NCI-H128 (cell line): ENCODE data around the gene CD93.

Source experiments
- DNase-seq: peaks from one replicate; lab custom pipeline; 2025; ENCODE audit not compliant: unreplicated experiment; lab: John Stamatoyannopoulos, UW

Gene CD93

DNA sequence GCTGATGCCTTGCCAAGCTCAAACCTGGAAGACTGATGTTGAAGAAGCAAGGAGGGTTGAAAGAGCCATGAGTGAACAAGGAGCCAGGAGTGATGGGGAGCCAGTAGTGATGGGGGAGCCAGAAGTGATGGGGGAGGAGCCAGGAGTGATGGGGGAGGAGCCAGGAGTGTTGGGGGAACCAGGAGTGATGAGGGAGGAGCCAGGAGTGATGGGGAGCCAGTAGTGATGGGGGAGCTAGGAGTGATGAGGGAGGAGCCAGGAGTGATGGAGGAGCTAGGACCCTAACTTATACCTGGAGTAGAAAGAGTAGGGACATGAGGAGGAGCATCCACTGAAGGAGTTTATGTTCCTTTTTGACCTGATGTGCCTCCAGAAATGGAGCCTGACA lies 14.6 kb upstream of the CD93 start:
- no peak for DNase-seq

DNA sequence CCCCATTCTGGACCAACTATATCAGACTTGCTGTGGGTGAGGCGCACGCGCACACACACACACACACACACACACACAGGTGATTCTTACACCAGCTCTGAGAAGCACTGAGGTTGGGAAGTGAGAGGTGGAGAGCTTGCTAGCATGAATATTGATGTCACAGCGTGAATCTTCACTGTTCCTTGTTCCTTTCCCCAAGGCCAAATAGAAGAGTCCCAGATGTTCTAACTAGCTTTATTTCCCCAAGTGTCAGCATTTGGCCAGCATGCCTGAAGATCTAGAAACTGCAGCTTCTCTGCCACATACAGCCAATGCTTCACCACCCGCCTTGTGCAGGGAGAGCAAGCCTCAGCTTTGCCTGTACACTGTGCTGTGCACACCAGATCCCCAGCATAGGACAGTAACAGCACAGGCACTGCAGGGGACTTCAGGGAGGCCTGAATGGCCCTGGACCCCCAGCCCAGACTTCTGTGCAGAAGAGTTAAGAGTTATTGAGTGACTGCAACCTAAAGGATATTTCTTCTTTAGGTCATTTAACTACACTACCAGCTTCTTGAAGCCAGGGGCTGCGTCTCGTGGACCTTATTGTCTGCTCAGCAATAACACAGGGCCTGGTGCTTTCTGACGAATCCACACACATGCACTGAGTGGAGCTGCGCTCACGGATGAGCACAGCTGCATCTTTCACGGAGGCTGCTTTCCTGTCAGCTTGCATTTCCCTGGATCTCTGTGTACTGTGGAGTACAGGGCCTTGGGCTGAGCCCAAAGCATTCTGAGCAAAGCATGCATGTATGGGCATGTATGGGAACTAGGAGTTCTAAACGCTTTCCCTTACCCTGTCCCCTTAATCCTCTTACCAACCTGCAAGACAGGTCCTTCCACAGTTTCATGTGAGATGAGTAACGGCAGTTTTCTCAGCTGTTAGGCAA lies 13.9 kb upstream of the CD93 start:
- DNase-seq = no peak

DNA sequence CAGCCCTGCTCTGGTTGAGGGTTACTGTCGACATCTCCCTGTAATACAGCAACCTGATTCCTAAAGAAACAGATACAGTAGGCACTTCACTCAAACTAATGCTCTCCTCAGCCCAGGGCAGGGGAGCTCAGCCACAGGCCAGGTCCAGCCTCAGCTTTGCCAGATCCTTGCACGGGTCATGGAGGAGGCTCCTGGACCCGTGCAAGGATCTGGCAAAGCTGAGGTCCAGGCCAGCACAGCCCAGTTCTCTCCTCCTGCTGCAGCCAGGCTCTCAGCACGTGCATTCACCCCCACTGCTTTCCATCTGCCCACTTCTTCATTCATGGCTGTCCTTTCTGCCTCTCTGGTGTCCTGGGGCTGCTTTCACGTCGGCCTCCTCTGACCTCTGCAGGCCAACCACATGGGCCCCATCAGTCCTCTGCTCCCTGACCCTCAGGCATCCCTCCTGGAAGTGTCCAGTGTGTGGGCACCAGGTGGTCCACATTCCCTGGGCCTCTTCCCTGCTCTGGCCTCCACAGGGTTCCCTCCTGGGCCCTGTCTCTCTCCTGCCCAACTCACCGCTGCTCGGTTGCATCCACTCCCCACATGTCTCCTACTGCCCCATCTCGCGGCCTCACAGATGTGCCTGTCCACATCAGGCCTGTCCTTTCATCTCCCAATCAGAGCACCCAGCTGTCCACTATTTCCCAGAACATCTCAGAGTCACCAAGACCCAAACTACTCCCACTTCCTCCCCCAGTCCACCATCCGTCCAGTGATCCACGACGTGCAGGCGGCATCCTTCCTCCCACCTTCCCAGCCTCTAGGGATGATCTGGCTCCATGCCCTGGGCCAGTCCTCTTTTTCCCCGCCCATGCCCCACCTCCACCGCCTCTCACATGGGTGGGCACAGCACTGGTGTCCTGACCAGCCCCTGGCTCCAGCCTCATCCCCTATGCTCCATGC lies 11.8 kb upstream of the CD93 start:
- DNase-seq = no peak

GRCh38 chr20:23096986-23097520 lies 10.9 kb upstream of the CD93 start:
- DNase-seq = no peak

DNA sequence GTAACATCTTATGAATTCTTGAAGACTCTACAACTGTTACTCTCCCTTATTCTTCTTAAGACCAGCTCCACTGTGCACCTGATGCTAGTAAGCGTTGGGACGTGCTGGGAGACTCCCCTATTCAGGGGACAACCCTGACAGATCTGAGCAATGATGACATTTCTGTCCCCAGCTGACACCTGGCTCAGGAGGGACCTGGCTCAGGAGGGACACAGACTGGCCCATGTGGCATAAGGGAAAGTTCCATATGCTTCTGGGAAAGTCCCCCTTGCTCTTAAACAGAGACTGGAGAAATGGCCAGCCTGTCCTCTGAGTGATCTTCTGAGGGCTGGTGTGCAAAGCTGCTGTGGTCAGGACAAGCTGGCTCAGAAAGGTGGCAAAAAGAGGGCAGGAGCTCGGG lies 10.0 kb upstream of the CD93 start:
- no peak for DNase-seq

DNA sequence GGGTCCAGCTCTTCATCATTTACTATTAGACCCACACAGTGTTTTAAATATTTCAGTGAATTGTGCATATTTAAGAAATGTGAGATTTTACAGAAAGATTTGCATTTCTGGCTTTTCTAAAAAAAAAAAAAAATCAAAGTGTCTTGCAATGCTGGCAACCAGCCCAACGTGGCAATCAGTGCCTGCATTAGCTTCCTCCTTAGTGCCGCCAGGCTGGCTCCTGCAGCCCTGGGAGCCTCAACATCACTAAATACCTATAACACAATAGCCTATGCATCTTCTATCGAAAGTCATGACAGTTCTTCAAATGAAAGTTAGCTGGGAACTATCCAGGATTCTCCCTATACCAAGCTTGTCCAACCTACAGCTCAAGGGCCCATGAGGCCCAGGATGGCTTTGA lies 9.4 kb upstream of the CD93 start:
- no peak for DNase-seq

GRCh38 chr20:23094927-23095326 lies 8.8 kb upstream of the CD93 start:
- no peak for DNase-seq

DNA sequence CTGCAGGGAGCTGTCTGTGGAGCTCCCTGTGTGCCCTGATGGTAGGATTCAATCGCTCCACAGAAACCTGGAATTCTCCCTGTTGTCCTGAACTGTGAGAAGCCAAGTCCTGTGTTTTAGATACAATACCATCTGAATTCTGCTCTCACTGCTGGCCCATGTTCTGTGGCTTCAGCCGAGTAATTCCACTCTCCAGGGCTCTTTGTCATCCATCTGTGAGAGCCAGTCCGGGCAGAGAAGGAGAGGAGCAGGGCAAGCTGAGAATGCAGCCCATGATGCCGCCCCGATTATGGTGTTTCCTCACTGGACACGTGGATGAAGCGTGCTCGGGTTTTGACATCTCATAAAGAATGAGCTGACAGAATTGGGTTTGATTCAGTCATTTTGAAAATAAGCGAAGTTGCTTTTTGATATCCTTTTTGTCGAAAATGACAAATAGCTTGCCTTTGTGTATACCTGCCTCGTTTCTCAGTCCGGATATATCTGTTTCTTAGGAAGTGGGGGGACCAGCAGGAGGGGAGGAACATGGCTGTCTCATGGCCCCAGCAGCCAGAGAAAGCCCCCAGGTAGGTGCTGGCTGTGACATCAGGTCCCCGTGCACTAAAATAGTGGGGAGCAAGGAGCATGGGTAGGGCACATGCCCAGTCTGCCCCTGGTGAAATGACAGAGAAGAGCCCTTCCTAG lies 8.2 kb upstream of the CD93 start:
- no peak for DNase-seq

DNA sequence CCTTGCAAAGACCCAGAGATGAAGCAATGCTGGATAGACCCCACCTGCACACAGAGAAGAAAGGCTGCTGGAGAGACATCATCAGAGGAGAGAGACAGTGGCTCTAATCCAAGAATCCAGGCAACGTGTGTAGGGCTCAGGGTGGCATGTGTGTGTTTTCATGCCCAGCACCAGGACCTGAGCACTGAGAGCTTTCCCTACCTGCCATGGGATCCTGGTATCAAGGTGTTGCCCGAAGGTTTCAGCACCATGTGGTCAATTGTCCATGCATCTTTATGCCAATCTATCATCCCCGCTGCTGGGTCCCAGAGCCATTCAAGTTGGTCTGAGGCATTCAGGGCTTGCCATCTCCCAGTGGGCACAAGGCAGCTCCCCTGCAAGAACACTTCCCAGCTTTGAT lies 7.5 kb upstream of the CD93 start:
- DNase-seq = no peak

DNA sequence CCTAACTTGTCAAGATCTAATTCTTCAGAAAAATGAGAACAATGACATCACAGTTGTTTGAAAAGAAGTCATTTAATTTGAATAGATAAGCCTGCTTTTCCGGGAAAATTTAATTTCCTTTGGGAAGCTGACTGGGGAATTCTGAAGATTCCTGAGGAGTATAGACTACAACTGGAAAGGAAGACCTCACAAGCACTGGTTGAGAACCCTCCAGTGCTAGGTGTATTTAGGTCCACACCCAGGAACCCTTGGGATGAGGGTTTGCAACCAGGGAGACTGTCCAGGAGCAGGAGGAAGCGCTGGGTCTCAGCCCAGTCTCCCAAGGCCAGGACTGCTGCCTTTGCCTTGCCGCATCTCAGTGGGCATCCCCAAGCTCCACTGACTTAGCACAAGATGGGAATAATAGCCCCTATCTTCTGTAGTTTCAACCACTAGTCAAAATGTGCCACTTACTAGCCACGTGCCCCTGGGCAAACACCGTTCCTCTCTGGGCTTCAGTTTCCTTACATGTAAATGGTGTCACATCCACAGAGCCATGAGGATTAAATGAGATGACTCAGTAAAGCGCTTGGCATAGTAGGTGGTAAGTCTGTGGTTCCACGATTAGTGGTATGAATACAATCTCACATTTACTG lies 6.9 kb upstream of the CD93 start:
- no peak for DNase-seq

GRCh38 chr20:23092384-23092756 lies 6.2 kb upstream of the CD93 start:
- DNase-seq = no peak

GRCh38 chr20:23091721-23092383 lies 5.7 kb upstream of the CD93 start:
- DNase-seq = no peak

DNA sequence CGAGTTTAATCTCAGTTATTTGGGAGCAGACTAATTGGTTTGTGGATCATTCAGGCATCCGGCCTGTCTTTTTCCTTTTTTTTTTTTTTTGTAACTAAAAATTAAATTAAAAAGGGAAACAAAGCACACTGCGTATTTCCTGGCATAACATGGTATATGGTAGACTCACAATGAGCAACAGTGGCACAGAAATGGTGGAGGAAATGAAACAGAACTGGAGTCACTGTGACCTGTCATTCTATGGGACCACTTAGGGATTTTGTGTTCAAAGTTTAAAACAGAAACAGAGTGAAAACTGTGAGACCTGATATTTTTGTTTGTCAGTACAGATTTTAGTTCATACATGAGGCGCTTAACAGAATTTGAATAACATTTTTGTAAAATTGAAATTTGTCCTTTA lies 4.8 kb upstream of the CD93 start:
- DNase-seq = no peak

GRCh38 chr20:23090147-23090546 lies 4.0 kb upstream of the CD93 start:
- DNase-seq = no peak

DNA sequence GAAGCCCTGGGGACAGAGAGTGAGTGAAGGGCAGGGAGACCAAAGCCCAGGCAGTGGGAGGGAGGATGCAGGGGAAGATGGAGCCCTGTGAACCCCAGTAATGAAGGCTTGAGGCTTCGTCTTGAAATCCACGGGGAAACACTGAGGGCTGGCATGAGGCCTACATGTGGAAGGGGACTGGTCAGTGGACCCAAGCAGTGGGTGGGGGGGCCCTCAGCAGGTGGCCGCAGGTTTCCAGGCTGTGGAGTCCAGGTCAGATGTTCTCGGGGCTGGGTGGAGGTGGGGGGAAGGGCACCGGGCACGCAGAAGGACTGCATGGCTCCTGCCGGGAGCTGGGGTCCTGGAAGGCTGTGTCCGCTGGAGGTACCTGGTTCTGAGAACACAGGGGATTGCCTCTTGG lies 2.7 kb upstream of the CD93 start:
- DNase-seq = no peak

DNA sequence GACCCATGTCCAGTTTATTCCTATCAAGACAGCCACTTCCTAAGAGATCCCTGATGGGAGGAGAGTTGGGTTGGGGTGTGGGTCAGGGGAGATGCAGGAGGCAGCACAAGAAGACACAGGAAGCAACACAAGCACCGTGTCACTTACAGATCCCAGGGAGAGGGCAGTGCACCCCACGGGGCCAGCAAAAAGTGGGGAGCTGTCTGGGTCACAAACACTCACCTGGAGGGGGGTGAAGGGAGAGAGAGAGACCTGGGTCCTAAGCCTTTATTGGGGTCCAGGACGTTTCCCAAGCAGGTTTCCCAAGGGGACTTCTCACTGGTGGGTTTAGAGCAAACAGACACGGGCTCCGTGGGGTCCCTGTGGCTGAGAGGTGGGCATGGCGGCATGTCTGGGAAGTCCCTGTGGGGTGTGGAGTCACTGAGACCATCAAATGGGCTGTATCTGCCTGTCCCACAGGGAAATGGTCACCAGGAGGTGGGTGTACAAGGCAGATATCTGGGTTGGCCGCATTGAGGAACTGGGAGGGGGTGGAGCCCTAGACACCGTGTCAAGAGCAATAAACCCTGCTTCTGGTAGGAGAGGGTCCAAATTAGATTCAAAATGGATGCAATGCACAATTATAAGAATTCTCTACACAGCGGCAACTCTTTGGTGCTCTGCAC lies 1.6 kb upstream of the CD93 start:
- DNase-seq = no peak

DNA sequence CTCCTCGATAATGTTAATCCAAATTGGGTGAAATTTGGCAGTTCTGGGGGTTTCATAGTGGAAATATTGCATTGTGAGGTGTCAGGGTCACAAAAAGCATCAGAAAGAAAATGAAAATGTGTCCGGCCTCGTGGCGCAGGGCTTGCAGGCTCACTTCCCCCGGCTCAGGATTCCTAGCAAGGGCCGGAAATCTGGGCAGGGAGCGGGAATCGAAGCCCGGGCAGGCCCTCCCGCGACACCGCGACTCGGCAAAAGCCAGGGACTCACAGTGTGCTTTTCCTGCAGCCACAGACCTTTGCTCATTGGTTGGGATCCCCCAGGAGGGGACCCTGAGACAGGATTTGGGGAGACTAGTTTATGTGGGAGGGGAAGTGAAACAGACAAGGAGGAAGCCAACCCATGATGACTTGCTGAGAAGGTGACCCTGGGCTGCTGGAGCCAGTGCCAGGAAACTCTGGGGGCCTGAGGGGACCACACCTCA lies 847 bp upstream of the CD93 start:
- DNase-seq = no peak

DNA sequence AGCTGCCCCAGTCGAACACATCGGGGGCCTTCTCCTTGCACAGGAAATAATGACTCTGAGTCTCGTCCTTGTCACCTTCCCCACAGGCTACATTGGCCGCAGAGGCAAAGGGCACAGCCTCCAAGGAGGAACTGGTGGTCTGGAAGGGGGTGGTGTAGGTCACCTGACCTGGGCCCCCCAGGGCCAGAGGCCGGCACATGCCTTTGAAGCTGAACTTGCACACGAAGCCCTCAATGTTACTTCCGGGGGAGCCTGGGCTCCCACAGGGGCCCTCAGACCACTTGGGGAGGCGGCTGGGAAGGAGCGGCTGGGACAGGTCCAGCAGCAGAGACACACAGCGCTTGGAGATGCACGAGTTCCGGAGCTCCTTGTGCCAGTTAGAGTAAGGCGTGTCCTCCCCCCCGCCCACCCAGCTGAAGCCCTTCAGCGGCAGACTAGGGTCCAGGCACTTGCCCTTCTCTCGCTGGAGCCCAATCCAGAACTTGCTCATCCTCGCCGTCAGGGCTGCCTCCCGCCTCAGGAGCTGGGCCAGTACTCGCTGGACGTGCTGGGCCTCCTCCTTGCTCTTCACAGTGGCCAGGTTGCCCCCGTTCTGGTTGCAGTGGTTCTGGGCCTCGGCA lies 578 bp downstream of the CD93 start:
- DNase-seq = no peak

DNA sequence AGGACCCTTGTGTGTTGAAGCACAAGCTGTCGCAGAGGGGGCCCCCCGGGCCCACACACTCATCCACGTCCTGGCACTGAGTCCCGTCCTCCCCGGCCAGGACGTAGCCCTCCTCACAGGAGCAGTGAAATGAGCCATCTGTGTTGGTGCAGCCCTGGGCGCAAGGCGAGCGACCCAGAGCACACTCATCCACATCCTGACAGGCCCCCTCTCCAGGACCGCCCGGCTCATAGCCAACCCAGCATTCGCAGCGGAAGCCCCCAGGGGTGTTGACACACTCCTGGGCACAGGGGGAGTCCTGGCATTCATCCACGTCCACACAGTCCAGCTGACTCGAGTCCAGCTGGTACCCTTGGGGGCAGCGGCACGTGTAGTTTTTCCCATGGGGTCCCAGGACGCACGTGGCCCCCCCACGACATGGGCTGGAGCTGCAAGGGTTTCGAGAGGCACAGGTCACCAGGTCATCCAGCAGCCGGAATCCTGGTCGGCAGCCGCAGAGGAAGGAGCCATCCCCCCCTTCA lies 1.2 kb downstream of the CD93 start:
- no peak for DNase-seq
